GM12872 (cell line): Measurements from ENCODE around the gene CHST15.

Experiments
- TF ChIP-seq, protein P1 (sequence below): IDR thresholded peaks from 3 replicates; pipeline ENCODE4 v1.5.1; 2011; ENCODE audit warnings: low read depth, mild to moderate bottlenecking, low read length, moderate library complexity; ENCODE audit not compliant: insufficient read depth

Gene CHST15

DNA sequence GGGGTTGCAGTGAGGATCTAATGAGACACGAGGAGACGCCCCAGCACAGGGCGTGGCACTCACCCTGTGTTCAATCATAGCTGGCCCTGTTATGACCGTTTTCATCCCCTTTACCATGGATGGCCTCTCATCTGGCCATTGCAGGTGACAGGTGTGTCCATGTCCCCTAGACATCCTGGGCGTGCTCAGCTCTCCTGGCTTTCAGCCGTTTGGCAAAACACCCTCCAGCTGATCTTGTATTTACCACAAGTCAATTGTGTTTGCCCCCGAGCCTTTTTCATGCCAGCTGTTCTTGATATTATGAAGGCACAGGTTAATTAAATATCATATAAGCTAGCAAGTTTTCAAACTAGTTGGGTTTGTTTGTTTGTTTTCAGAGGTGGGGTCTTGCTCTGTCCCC, 97.1 kb downstream of the CHST15 start:
- TF ChIP-seq, protein P1, sequence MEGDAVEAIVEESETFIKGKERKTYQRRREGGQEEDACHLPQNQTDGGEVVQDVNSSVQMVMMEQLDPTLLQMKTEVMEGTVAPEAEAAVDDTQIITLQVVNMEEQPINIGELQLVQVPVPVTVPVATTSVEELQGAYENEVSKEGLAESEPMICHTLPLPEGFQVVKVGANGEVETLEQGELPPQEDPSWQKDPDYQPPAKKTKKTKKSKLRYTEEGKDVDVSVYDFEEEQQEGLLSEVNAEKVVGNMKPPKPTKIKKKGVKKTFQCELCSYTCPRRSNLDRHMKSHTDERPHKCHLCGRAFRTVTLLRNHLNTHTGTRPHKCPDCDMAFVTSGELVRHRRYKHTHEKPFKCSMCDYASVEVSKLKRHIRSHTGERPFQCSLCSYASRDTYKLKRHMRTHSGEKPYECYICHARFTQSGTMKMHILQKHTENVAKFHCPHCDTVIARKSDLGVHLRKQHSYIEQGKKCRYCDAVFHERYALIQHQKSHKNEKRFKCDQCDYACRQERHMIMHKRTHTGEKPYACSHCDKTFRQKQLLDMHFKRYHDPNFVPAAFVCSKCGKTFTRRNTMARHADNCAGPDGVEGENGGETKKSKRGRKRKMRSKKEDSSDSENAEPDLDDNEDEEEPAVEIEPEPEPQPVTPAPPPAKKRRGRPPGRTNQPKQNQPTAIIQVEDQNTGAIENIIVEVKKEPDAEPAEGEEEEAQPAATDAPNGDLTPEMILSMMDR, result no peak

DNA sequence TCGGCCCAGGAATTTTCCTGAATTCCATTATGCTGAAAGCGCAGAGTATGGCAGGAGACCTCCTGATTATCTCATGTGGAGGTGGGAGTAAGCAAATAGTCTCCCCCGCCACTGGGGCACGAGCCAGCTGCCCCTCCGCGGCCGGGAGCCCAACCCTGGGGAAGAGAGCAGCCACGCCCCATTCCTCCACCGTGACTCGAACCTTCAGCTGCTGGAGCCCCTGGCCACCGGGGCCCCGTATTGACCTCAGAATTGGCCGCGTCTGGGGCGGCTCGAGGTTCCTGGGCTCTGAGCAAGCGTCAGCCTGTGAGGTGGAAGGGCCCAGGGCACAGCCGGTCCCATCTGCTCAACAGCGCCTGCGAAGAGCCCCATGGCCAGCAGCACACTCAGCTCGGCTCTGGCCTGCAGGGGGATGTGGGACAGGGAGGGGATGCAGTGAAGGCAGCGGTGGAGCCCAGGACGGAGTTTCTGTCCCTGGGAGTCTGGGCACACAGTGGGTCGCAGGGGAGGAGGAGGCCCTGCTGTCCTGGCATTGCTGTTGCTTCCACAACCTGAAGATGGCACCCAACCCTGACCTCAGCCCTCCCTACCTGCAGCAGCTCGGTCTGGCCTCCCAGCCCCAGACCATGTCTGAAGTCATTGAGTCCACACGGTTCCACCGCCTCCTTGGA, 97.8 kb downstream of the CHST15 start:
- TF ChIP-seq, protein P1, result peak; percentile 71

DNA sequence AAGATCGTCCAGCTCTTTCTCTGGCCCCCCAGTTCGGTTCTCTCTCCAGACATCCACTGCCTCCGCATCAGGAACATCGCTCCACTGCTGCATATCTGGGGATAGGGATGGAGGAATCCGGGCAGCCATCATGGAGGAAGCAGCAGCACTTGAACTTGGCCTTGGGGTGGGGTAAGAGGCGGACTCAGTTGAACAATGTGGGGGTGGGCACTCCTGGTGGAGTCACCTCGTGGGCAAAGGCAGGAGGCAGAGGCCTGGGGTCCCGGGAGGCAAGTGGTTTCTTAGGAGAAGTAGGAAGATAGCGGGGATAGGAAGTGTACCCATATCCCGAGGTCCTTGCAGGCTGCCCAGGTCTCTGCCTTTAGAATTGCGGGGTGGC, 98.3 kb downstream of the CHST15 start:
- TF ChIP-seq, protein P1, result no peak

DNA sequence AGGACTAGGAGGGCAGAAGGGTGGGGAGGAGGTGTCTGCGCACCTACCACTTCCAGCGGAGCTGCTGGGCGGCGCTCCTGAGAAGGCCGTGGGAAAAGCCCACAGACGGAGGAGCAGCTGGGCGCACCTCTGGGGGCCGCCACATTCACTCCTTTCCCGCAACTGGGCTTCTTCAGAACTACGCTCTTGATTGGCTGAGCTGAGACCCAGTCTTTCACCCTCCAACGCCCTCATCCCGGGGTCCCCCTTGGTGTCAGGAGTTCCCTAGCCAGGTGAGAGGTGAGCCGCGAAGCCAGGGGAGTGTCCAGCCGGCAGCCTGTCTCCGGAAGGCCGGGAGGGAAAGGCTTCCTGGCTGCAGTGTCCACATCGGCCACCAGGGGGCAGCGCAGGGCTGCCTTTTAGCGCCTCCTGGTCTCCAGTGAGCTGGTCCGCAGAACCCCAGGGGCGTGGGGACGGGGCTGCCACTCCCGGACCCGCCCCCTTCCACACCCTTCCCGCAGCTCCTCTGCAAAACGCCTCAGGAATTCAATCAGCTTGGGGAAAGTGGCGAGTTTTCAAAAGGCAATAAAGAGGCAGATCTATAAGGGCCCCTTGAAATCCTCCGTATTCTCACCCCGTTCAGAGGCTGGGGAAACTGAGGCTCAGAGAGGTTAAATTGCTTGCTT, 98.8 kb downstream of the CHST15 start:
- TF ChIP-seq, protein P1, result peak; percentile 96

DNA sequence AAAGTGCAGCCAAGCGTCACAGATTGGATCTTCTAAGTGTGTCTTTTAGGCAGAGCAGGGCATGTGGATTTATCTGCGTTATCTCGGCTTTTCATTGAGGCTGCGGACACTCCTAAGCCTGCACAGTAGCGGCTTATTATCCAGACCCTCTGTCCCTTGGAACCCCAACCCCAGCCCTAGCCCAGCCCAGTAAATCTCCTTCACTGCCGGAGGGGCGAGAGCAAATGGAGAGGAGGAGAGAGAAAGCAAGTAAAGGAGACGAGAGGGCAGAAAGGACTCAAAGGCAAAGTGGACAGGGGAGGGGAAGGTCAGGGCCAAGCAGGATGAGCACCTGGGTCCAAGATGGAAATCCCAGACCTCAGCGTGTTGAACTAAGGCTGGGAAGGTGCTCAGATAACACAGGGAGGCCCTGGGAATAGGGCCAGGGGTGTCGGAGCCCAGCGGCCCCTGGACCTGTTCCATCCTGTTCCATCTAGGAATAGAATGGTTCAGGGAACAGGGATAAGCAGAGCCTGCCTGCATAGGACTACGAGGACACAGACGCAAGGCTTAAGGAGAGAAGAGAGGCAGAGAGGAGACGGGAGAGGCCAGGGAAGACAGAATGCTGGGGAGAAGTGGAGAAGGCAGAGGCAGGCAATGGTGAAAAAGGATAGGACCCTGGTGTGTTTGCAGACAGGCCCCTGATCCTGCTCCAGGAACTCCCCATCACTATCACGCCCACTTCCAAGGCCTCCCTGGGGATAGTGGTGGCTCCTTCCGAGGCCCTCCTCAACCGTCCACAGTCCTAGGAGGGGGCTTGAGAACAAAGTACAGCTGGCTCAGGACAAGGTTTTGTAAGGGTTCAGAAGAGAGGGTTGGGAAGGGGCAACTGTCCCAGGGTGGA, 99.6 kb downstream of the CHST15 start:
- TF ChIP-seq, protein P1, result no peak

DNA sequence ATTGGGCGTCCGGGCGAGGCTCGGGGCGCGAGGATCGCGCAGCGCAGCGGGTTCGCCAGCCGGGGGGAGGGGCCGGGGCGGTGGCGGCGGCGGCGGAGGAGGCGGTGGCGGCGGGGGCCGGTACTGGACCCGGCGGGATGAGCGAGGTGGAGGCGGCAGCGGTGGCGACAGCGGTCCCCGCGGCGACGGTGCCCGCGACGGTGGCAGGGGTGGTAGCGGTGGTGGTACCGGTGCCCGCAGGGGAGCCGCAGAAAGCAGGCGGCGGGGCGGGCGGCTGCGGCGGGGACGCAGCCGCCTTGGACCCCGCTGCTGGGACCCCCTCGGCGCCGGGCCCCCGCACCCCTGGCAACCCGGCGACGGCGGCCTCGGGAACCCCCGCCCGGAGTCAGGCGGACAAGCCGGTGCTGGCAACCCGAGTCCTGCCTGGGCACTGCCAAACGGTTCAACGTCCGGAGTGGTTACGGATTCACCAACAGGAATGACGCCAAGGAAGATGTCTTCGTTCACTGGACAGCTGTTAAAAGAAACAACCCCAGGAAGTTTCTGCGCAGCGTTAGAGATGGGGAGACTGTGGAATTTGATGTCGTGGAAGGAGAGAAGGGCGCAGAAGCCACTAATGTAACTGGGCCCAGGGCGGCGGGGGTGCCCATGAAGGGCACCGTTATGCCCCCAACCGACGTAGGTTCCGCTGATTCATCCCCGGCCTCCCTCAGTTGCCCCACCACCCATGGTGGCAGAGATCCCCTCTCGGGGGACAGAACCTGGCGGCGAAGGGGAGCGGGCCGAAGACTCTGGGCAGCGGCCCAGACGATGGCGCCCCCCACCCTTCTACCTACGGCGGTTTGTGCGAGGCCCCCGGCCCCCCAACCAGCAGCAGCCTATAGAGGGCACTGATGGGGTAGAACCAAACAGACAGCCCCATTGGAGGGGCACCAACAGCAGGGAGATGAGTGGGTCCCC, 101.5 kb downstream of the CHST15 start:
- TF ChIP-seq, protein P1, result no peak

DNA sequence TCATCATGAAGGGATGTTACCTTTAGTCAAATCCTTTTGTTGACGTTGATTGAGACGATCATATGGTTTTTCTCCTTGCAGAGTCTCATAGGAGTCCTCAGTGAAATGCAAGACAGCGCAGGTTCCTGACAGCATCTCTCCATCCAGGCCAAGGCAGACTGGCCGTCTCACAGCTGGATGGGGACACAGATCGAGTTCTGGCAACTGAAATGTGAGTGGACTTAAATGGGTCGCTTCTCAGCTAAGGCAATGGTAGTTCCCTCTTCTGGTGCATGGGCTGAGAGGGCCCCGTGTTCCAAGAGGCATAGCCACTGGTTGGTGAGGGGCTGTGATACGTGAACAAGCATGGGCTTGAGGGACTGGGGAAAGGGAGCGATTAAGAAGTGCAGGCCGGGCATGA, 102.5 kb downstream of the CHST15 start:
- TF ChIP-seq, protein P1, result no peak
